ENCODE measurements around the gene LRMDA. TPM values are rescaled to one million over a fixed set of nuclear protein-coding genes. Genes with fewer than 3 reads are reported as not detected.

LRMDA gene
- total RNA-seq, 1 donor = under 0.01 TPM

- DNase-seq (ENCODE audit: low read depth) = no peak
- TF ChIP-seq, protein P1, sequence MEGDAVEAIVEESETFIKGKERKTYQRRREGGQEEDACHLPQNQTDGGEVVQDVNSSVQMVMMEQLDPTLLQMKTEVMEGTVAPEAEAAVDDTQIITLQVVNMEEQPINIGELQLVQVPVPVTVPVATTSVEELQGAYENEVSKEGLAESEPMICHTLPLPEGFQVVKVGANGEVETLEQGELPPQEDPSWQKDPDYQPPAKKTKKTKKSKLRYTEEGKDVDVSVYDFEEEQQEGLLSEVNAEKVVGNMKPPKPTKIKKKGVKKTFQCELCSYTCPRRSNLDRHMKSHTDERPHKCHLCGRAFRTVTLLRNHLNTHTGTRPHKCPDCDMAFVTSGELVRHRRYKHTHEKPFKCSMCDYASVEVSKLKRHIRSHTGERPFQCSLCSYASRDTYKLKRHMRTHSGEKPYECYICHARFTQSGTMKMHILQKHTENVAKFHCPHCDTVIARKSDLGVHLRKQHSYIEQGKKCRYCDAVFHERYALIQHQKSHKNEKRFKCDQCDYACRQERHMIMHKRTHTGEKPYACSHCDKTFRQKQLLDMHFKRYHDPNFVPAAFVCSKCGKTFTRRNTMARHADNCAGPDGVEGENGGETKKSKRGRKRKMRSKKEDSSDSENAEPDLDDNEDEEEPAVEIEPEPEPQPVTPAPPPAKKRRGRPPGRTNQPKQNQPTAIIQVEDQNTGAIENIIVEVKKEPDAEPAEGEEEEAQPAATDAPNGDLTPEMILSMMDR (IDR thresholded peaks at IDR 0.05; ENCODE audit: insufficient read depth, low read depth, low read length) = no peak
- no peak overlapping the region for H3K4me3 ChIP-seq (ENCODE audit: low read depth, low read length)
These were observed 463.8 kb downstream of the LRMDA start for GRCh38 chr10:75895259-75895658.

DNA sequence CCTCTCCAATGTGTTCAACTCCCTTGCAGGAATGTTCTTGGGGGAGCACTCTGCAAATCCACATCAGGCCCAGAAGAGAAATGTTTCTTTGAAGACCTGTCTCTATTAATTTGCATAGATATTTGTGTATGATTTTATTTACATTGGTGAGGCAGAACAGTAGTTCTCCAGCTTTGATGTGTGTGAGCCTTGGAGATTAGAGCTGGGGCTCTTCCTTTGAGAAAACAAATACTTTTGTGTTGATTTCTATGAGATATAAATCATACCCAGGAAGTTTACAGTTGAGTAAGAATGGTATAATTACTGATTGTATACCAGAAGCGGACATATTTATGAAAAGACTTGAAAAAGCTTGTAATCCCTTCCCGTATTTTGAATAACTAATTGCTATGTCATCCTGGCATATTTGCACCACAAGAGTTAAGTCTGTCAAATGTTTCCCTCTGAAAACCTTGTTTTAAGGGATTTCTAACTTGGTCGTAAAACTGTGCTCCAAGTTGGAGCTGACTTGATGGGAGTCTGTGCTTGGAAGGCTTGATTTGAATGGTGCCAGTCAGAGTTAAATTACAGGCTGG lies 468.5 kb downstream of the LRMDA start:
- TF ChIP-seq, protein P1 (IDR thresholded peaks at IDR 0.05; ENCODE audit: insufficient read depth, low read depth, low read length) = no peak
- DNase-seq (ENCODE audit: low read depth) = peak; percentile 59

GRCh38 chr10:75902816-75903215 lies 471.4 kb downstream of the LRMDA start:
- DNase-seq (ENCODE audit: low read depth) = no peak
- no peak overlapping the region for H3K4me3 ChIP-seq (ENCODE audit: low read depth, low read length)
- TF ChIP-seq, protein P1 (IDR thresholded peaks at IDR 0.05; ENCODE audit: insufficient read depth, low read depth, low read length) = no peak

More for the DNA sequence above, 468.5 kb downstream of the LRMDA start:
- no peak overlapping the region for H3K4me3 ChIP-seq (ENCODE audit: low read depth, low read length)

- DNase-seq (ENCODE audit: low read depth) = no peak
- no peak overlapping the region for H3K4me3 ChIP-seq (ENCODE audit: low read depth, low read length)
- TF ChIP-seq, protein P1 (IDR thresholded peaks at IDR 0.05; ENCODE audit: insufficient read depth, low read depth, low read length) = no peak
These were observed 473.3 kb downstream of the LRMDA start for GRCh38 chr10:75904499-75905283.

DNA sequence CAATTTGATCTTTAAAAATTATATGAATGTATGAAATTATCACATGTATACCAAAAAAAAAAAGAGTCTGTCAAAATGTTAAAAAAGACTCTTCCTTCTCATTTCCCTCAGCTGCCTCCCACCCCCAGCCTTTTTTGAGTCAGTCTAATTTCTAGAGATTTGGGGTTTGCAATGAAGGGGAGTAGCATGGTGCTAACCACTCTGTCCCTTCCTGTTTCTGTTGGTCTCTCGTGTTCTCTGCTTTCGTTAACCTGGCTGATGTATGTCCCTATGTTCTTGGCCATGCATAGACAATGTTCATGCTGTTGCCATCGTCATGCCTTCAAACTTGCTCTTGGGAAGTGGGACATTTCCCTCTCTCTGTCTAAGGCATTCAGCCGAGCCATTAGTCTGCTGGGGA lies 474.1 kb downstream of the LRMDA start:
- TF ChIP-seq, protein P1 (IDR thresholded peaks at IDR 0.05; ENCODE audit: insufficient read depth, low read depth, low read length) = no peak
- no peak for DNase-seq (ENCODE audit: low read depth)
- no peak overlapping the region for H3K4me3 ChIP-seq (ENCODE audit: low read depth, low read length)

GRCh38 chr10:75910032-75910431 lies 478.6 kb downstream of the LRMDA start:
- TF ChIP-seq, protein P1 (IDR thresholded peaks at IDR 0.05; ENCODE audit: insufficient read depth, low read depth, low read length) = peak; percentile 52
- peak; percentile 46 for DNase-seq (ENCODE audit: low read depth)

More at GRCh38 chr10:75910032-75910431, 478.6 kb downstream of the LRMDA start:
- no peak overlapping the region for H3K4me3 ChIP-seq (ENCODE audit: low read depth, low read length)

Measured in fibroblast of villous mesenchyme (primary cell).